ENCODE results near the gene RAPGEF6. TPM values are rescaled to one million over a fixed set of nuclear protein-coding genes. Genes with fewer than 3 reads are reported as not detected.
A peak's percentile ranks its signal among the peaks of the same experiment; 100 is the strongest.

Gene RAPGEF6
- total RNA-seq, 1 experiment from 2014 or later: 26.1 TPM

- no peaks in the 10 kb centered on the region for H3K27me3 ChIP-seq (replicated peaks; ENCODE audit: insufficient read depth, low read depth, low read length, poor library complexity)
- no peak overlapping the region for H3K4me3 ChIP-seq (ENCODE audit: low read depth, low read length, poor library complexity, severe bottlenecking)
- H3K4me1 ChIP-seq (ENCODE audit: insufficient read depth, low read length, poor library complexity, severe bottlenecking): no peaks in the 10 kb centered on the region
- no peak for DNase-seq (ENCODE audit: low spot score)
- no peak overlapping the region for H3K27ac ChIP-seq (ENCODE audit: low read depth, low read length, poor library complexity, severe bottlenecking)
- CTCF ChIA-PET: no interaction called here
- no peaks in the 10 kb centered on the region for H3K9me3 ChIP-seq (ENCODE audit: low read depth, low read length, poor library complexity, severe bottlenecking)
- POLR2A ChIA-PET (ENCODE audit: low non-redundant PET): no interaction called here
- no TSS peak for BruUV-seq (replicated peaks)
- intact Hi-C loops (cut with micrococcal nuclease; ENCODE audit: unreplicated experiment): no loop called here
- no peak for TF ChIP-seq EZH2 (IDR thresholded peaks at IDR 0.05; ENCODE audit: borderline replicate concordance, low read depth, low read length, poor library complexity, severe bottlenecking)
- TF ChIP-seq, protein P1, sequence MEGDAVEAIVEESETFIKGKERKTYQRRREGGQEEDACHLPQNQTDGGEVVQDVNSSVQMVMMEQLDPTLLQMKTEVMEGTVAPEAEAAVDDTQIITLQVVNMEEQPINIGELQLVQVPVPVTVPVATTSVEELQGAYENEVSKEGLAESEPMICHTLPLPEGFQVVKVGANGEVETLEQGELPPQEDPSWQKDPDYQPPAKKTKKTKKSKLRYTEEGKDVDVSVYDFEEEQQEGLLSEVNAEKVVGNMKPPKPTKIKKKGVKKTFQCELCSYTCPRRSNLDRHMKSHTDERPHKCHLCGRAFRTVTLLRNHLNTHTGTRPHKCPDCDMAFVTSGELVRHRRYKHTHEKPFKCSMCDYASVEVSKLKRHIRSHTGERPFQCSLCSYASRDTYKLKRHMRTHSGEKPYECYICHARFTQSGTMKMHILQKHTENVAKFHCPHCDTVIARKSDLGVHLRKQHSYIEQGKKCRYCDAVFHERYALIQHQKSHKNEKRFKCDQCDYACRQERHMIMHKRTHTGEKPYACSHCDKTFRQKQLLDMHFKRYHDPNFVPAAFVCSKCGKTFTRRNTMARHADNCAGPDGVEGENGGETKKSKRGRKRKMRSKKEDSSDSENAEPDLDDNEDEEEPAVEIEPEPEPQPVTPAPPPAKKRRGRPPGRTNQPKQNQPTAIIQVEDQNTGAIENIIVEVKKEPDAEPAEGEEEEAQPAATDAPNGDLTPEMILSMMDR (conservative IDR thresholded peaks at IDR 0.05; ENCODE audit: low read depth, low read length): no peak
- H3K36me3 ChIP-seq (ENCODE audit: insufficient read depth, low read length, poor library complexity, severe bottlenecking): peaks cover 4% of the 10 kb centered on the region
Observed at GRCh38 chr5:131548176-131548575, 86.9 kb downstream of the RAPGEF6 start.

GRCh38 chr5:131545845-131546244, 89.2 kb downstream of the RAPGEF6 start:
- peaks cover 9% of the 10 kb centered on the region for H3K4me1 ChIP-seq (ENCODE audit: insufficient read depth, low read length, poor library complexity, severe bottlenecking)
- H3K27ac ChIP-seq (ENCODE audit: low read depth, low read length, poor library complexity, severe bottlenecking): no peak overlapping the region
- TF ChIP-seq, protein P1 (conservative IDR thresholded peaks at IDR 0.05; ENCODE audit: low read depth, low read length): no peak
- no peak for TF ChIP-seq EZH2 (IDR thresholded peaks at IDR 0.05; ENCODE audit: borderline replicate concordance, low read depth, low read length, poor library complexity, severe bottlenecking)
- H3K9me3 ChIP-seq (ENCODE audit: low read depth, low read length, poor library complexity, severe bottlenecking): no peaks in the 10 kb centered on the region
- CTCF ChIA-PET: interaction anchor here (0.5 kb wide), 1 partner anchor 13 kb away, joined by 3 read pairs; no protein-coding TSS in a partner anchor
- DNase-seq (ENCODE audit: low spot score): no peak
- H3K36me3 ChIP-seq (ENCODE audit: insufficient read depth, low read length, poor library complexity, severe bottlenecking): peaks cover 4% of the 10 kb centered on the region
- no peaks in the 10 kb centered on the region for H3K27me3 ChIP-seq (replicated peaks; ENCODE audit: insufficient read depth, low read depth, low read length, poor library complexity)
- POLR2A ChIA-PET (ENCODE audit: low non-redundant PET): no interaction called here
- BruUV-seq (replicated peaks): no TSS peak
- intact Hi-C loops (cut with micrococcal nuclease; ENCODE audit: unreplicated experiment): no loop called here
- no peak overlapping the region for H3K4me3 ChIP-seq (ENCODE audit: low read depth, low read length, poor library complexity, severe bottlenecking)

DNA sequence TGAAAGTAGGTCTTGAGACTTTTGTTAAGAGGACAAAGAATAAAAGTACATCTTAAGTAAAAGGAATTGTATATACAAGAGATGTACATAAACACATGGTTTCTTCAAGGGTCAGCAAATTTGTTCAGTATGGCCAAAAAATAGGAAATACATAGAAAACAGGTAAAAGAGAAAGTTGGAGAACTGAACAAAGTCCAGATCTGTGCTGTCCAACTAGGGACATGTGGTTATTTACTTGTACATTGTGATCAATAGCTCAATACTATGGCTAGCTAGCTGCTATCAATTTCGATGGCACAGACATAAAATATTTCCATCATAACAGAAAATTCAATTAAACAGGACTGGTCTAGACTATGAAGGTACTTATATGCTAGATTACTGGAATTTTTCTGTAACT, 92.3 kb downstream of the RAPGEF6 start:
- TF ChIP-seq, protein P1 (conservative IDR thresholded peaks at IDR 0.05; ENCODE audit: low read depth, low read length): no peak
- DNase-seq (ENCODE audit: low spot score): no peak
- ChIA-PET CTCF (no interaction called here), POLR2A (ENCODE audit: low non-redundant PET) (no interaction called here)
- Histone ChIP-seq H3K9me3 (ENCODE audit: low read depth, low read length, poor library complexity, severe bottlenecking) (no peaks in the 10 kb centered on the region), H3K27me3 (replicated peaks; ENCODE audit: insufficient read depth, low read depth, low read length, poor library complexity) (no peaks in the 10 kb centered on the region), H3K36me3 (ENCODE audit: insufficient read depth, low read length, poor library complexity, severe bottlenecking) (peaks cover 4% of the 10 kb centered on the region), H3K27ac (ENCODE audit: low read depth, low read length, poor library complexity, severe bottlenecking) (no peak overlapping the region), H3K4me3 (ENCODE audit: low read depth, low read length, poor library complexity, severe bottlenecking) (no peak overlapping the region), H3K4me1 (ENCODE audit: insufficient read depth, low read length, poor library complexity, severe bottlenecking) (peaks cover 12% of the 10 kb centered on the region)
- TSS peak; percentile 6 for BruUV-seq (replicated peaks)
- intact Hi-C loops (cut with micrococcal nuclease; ENCODE audit: unreplicated experiment): no loop called here

Measured in A673 (cell line).